GM20000 (cell line): ENCODE results near the gene SEC14L6.
"Not testable (repeated sequence)": the region's sequence is repeated elsewhere in the genome, so short reads cannot be mapped to it uniquely, and the experiment has no call there.

Experiments used
- DNase-seq: peaks from one replicate; pipeline ENCODE4 v3.0.0; 2012; ENCODE audit warnings: low spot score
- TF ChIP-seq, protein P1 (sequence below): IDR thresholded peaks from 2 replicates; pipeline ENCODE4 v1.5.1; 2012; ENCODE audit warnings: mild to moderate bottlenecking, control low read depth; ENCODE audit errors: extremely low read depth, missing control alignments

The SEC14L6 gene

DNA sequence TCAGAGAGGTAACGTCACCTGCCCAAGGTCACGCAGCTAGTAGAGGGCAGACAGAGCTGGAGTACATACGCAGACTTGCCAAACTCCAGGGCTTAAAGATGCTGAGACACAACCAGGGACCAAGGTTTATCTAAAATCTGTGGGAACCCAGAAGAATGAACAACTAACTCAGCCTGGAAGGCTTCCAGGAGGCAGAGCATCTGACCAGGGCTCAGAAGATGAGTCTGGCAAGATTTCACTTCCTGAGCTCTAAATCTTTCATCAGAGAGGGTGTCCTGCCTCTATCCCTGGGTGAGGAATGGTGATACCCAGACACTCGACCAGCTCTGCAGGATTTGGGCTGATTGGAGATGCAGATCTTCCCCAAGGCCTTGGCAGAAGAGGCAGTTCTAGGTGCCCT lies 18.8 kb upstream of the SEC14L6 start:
- TF ChIP-seq, protein P1, sequence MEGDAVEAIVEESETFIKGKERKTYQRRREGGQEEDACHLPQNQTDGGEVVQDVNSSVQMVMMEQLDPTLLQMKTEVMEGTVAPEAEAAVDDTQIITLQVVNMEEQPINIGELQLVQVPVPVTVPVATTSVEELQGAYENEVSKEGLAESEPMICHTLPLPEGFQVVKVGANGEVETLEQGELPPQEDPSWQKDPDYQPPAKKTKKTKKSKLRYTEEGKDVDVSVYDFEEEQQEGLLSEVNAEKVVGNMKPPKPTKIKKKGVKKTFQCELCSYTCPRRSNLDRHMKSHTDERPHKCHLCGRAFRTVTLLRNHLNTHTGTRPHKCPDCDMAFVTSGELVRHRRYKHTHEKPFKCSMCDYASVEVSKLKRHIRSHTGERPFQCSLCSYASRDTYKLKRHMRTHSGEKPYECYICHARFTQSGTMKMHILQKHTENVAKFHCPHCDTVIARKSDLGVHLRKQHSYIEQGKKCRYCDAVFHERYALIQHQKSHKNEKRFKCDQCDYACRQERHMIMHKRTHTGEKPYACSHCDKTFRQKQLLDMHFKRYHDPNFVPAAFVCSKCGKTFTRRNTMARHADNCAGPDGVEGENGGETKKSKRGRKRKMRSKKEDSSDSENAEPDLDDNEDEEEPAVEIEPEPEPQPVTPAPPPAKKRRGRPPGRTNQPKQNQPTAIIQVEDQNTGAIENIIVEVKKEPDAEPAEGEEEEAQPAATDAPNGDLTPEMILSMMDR = no peak
- no peak for DNase-seq

DNA sequence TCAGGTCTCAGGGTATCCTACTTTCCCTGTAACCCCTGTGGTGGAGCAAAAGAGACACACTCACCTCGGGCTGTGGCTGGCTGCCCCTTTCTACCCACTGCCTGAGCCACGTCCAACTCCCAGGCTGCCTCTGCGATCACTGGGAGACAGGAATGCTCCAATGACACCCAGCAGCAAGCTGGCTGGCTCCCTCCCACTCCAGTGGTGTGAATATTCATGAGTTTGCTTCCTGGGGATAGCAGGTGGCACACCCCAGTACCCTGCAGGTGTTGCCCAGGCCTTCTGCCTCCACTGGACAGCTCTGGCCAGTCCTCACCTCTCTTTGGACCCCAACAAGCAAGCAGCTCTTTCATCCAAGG lies 18.2 kb upstream of the SEC14L6 start:
- DNase-seq = no peak
- TF ChIP-seq, protein P1 = no peak

DNA sequence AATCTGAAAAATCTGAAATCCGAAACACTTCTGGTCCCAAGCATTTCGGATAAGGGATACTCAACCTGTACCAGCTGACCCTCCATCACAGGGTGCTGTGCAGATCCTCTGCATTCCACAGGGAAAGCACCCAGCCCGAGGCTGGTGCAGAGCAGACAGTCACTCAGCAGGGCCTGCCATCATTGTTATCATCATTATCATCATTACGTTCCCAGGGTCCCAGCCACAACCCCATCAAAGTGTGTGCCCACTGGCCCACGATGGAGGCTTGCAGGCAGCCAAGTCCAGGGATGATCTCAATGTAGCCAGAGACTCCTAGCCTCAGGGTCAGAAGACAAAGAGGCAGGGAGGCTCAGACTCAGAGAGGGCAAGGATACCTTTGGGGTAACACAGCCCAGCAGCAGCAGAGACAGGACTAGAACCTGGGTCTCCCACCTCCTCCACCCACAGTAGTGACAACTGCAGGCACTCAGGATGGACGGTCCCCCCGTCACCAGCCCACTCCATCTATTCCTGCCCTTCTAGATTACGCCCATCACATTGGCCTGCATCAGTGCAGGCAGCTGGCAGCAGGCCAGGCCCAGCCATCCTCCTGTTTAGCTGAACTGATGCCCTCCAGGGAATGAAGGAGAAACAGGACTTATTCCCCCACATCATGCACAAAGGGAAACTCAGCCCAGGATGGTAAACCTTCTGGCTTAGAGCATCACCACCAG lies 17.7 kb upstream of the SEC14L6 start:
- TF ChIP-seq, protein P1 = no peak
- DNase-seq = no peak

DNA sequence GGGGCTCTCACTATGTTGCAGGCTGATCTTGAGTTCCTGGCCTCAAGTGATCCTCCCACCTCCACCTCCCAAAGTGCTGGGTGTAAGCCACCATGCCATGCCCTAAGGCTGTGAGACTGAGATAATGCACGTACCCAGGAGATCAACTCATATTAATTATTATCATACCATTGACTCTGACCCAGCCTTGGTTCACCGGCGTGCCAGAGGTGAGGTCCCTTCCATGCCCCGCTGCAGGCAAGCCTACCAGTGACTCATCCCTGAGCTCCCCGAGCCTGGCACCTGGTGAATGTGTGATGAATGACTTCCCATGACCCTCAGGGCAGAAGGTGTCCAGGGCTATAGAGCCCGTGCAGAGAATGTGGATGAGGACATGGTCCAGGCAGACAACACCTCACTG lies 15.8 kb upstream of the SEC14L6 start:
- no peak for DNase-seq
- TF ChIP-seq, protein P1 = no peak

DNA sequence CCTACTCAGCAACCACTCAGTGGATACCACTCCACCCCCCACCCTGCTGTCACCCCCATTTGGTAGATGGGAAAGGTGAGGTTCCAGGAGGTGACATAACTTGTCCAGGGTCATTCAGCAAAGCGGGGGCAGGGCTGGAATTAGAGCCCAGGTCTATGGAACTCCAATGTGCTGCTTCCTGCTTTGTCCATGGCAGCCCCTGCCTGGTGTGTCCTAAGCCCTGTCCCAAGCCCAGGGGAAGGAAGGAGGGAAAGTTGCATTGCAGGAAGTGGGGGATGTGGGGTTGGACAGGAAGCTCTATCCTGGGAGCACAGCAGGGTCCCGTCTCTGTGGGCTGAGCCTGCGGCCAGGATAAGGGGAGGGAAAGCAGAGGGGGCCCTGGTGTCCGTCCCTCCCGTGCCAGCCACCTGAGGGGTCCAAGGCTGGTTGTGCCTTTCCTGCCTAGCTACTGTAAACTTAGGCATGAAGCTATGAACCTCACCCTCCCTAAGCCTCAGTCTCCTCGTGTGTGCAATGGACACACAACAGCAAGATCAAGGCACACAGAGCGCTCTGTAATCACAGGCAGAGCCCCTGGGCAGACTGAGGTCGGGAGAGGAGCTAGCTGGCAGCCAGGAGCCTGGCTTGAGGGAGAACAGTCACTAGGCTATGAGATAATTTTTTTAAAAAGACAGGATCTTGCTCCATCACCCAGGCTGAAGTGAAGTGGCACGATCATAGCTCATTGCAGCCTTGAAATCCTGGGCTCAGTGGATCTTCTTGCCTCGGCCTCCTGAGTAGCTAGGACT lies 15.1 kb upstream of the SEC14L6 start:
- DNase-seq = no peak
- TF ChIP-seq, protein P1 = no peak

DNA sequence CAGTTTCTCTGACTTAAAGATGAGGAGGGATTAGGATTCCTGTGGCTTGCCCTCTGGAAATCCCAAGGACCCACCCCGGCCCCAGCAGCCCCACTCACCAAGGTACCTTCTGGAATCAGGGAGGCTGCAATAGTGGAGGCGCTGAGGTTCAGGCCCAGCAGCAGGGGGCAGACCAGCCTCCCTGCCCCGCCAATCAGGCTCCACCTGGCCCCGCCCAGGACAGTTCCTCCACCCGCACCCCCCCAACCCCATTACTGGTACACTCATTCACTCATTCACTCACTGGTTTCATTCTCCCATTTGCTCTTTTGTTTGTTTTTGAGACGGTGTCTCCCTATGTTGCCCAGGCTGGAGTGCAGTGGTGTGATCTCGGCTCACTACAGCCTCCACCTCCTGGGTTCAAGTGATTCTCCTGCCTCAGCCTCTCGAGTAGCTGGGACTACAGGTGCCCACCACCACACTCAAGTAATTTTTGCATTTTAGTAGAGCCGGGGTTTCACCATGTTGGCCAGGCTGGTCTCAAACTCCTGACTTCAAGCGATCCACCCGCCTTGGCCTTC lies 14.2 kb upstream of the SEC14L6 start:
- TF ChIP-seq, protein P1 = peak; percentile 10
- not testable (repeated sequence) for DNase-seq

DNA sequence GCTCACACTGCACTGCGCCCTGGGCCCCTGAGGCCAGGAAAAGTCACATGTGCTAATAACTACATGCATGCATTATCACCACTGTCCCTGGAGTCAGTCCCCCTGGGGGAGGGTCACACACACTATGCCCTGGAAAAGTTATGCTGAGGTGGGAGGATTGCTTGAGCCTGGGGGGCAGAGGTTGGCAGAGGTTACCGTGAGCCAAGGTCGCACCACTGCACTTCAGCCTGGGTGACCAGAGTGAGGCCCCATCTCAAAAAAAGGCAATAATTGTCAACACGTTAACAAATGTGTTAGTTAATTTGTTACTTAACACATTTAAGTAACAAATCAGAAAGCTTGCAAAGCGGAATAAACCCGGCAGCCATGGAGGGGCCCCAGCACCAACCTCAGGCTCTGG lies 13.3 kb upstream of the SEC14L6 start:
- TF ChIP-seq, protein P1 = no peak
- DNase-seq = no peak
